ENCODE results near the gene ISCA1.

- TF ChIP-seq POLR2AphosphoS5 (IDR thresholded peaks at IDR 0.05; ENCODE audit: low read depth, low read length): no peak
- TF ChIP-seq SPI1 (IDR thresholded peaks at IDR 0.05; ENCODE audit: low read depth, low read length): no peak
- TF ChIP-seq TAF1 (IDR thresholded peaks at IDR 0.05; ENCODE audit: low read depth, low read length): no peak
- no peak for TF ChIP-seq POLR2A (IDR thresholded peaks at IDR 0.05; ENCODE audit: low read depth, low read length)
- no peak for TF ChIP-seq PAX5 (IDR thresholded peaks at IDR 0.05; ENCODE audit: insufficient read depth, low read length, severe bottlenecking)
Measured at GRCh38 chr9:86277072-86277471, 5.3 kb downstream of the ISCA1 start.
